ENCODE results near the gene PTGS1.
"Not testable (repeated sequence)": the region's sequence is repeated elsewhere in the genome, so short reads cannot be mapped to it uniquely, and the experiment has no call there.

The PTGS1 gene

DNA sequence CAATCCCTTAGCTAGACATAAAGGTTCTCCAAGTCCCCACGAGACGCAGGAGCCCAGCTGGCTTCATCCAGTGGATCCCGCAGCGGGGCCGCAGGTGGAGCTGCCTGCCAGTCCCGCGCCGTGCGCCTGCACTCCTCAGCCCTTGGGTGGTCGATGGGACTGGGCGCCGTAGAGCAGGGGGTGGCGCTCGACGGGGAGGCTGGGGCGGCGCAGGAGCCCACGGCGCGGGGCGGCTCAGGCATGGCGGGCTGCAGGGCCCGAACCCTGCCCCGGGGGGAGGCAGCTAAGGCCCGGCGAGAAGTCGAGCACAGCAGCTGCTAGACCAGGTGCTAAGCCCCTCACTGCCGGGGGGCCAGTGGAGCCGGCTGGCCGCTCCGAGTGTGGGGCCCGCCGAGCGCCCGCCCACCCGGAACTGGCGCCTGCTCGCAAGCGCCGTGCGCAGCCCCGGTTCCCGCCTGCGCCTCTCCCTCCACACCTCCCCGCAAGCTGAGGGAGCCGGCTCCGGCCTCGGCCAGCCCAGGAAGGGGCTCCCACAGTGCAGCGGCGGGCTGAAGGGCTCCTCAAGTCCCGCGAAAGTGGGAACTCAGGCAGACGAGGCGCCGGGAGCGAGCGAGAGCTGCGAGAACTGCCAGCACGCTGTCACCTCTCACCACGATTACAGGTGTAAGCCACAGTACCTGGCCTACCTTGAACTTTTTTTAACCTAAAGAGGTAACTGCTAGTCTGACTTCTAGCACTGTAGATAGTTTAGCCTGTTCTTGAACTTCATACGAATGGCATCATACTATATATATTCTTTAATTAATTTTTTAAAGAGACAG, 35.5 kb downstream of the PTGS1 start:
- H4K20me1 ChIP-seq (ENCODE audit: insufficient read depth, low read length, poor library complexity, severe bottlenecking), result no peaks in the 10 kb centered on the region
- no peak overlapping the region for H3K4me3 ChIP-seq (ENCODE audit: low read length, poor library complexity, severe bottlenecking)
- H3K4me2 ChIP-seq (ENCODE audit: low read depth, low read length, poor library complexity, severe bottlenecking), result no peak overlapping the region
- no peaks in the 10 kb centered on the region for H3K79me2 ChIP-seq (ENCODE audit: insufficient read depth, low read length)
- TF ChIP-seq, protein P1, sequence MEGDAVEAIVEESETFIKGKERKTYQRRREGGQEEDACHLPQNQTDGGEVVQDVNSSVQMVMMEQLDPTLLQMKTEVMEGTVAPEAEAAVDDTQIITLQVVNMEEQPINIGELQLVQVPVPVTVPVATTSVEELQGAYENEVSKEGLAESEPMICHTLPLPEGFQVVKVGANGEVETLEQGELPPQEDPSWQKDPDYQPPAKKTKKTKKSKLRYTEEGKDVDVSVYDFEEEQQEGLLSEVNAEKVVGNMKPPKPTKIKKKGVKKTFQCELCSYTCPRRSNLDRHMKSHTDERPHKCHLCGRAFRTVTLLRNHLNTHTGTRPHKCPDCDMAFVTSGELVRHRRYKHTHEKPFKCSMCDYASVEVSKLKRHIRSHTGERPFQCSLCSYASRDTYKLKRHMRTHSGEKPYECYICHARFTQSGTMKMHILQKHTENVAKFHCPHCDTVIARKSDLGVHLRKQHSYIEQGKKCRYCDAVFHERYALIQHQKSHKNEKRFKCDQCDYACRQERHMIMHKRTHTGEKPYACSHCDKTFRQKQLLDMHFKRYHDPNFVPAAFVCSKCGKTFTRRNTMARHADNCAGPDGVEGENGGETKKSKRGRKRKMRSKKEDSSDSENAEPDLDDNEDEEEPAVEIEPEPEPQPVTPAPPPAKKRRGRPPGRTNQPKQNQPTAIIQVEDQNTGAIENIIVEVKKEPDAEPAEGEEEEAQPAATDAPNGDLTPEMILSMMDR (conservative IDR thresholded peaks at IDR 0.05; ENCODE audit: low read length), result no peak
- TF ChIP-seq EZH2phosphoT487 (IDR thresholded peaks at IDR 0.05; ENCODE audit: borderline replicate concordance), result no peak
- H3K36me3 ChIP-seq (ENCODE audit: insufficient read depth, low read length), result no peaks in the 10 kb centered on the region
- H3F3A ChIP-seq (ENCODE audit: low read depth), result no peaks in the 10 kb centered on the region
- H3K9ac ChIP-seq (ENCODE audit: low read depth, low read length, poor library complexity, severe bottlenecking), result no peak overlapping the region
- no peaks in the 10 kb centered on the region for H3K9me2 ChIP-seq (replicated peaks; ENCODE audit: low read depth, low read length)
- no peak overlapping the region for H2AFZ ChIP-seq (ENCODE audit: low read length)
- no peaks in the 10 kb centered on the region for H3K9me3 ChIP-seq (ENCODE audit: insufficient read depth, low read depth, low read length)
- H3K27me3 ChIP-seq (ENCODE audit: insufficient read depth, low read length, poor library complexity, severe bottlenecking), result no peaks in the 10 kb centered on the region
- H3K4me1 ChIP-seq (ENCODE audit: insufficient read depth, low read length, poor library complexity, severe bottlenecking), result no peaks in the 10 kb centered on the region

DNA sequence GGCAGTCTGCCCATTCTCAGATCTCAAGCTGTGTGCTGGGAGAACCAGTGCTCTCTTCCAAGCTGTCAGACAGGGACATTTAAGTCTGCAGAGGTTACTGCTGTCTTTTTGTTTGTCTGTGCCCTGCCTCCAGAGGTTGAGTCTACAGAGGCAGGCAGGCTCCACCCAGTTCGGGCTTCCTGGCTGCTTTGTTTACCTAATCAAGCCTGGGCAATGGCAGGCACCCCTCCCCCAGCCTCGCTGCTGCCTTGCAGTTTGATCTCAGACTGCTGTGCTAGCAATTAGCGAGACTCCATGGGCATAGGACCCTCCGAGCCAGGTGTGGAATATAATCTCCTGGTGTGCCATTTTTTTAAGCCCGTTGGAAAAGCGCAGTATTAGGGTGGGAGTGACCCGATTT, 43.3 kb downstream of the PTGS1 start:
- not testable (repeated sequence) for H3K27me3 ChIP-seq (ENCODE audit: insufficient read depth, low read length, poor library complexity, severe bottlenecking); H3F3A ChIP-seq (ENCODE audit: low read depth); H3K79me2 ChIP-seq (ENCODE audit: insufficient read depth, low read length); H2AFZ ChIP-seq (ENCODE audit: low read length); H3K4me1 ChIP-seq (ENCODE audit: insufficient read depth, low read length, poor library complexity, severe bottlenecking); H4K20me1 ChIP-seq (ENCODE audit: insufficient read depth, low read length, poor library complexity, severe bottlenecking); H3K4me2 ChIP-seq (ENCODE audit: low read depth, low read length, poor library complexity, severe bottlenecking); H3K9me3 ChIP-seq (ENCODE audit: insufficient read depth, low read depth, low read length); H3K9me2 ChIP-seq (replicated peaks; ENCODE audit: low read depth, low read length); H3K9ac ChIP-seq (ENCODE audit: low read depth, low read length, poor library complexity, severe bottlenecking); H3K36me3 ChIP-seq (ENCODE audit: insufficient read depth, low read length); H3K4me3 ChIP-seq (ENCODE audit: low read length, poor library complexity, severe bottlenecking)

DNA sequence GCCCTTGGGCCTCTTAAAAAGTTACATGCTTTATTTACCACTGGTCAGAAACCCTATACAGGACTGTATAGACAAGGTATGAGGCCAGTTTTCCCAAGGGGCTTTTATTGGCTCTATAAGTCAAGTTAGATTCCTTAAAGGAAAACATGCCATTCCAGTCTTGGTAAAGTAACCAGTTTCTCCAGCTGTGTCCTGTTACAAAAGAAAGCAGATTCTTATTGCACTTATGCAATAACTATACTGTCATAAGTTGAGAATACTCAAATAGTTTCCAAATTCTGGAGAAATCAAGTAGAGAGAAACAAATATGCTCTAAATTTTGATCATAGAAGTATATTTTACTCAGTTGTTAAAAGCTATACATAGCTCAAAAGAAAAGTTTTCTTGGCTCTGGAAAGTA, 47.2 kb downstream of the PTGS1 start:
- no peak overlapping the region for H3K4me2 ChIP-seq (ENCODE audit: low read depth, low read length, poor library complexity, severe bottlenecking)
- H4K20me1 ChIP-seq (ENCODE audit: insufficient read depth, low read length, poor library complexity, severe bottlenecking), result no peaks in the 10 kb centered on the region
- H3K9me3 ChIP-seq (ENCODE audit: insufficient read depth, low read depth, low read length), result peaks cover 3% of the 10 kb centered on the region; the same call in 1 of the 2 replicates
- no peaks in the 10 kb centered on the region for H3K36me3 ChIP-seq (ENCODE audit: insufficient read depth, low read length)
- no peaks in the 10 kb centered on the region for H3F3A ChIP-seq (ENCODE audit: low read depth)
- H2AFZ ChIP-seq (ENCODE audit: low read length), result no peak overlapping the region
- no peak overlapping the region for H3K9ac ChIP-seq (ENCODE audit: low read depth, low read length, poor library complexity, severe bottlenecking)
- no peaks in the 10 kb centered on the region for H3K79me2 ChIP-seq (ENCODE audit: insufficient read depth, low read length)
- H3K4me3 ChIP-seq (ENCODE audit: low read length, poor library complexity, severe bottlenecking), result no peak overlapping the region
- no peaks in the 10 kb centered on the region for H3K27me3 ChIP-seq (ENCODE audit: insufficient read depth, low read length, poor library complexity, severe bottlenecking)
- TF ChIP-seq EZH2phosphoT487 (IDR thresholded peaks at IDR 0.05; ENCODE audit: borderline replicate concordance), result no peak
- TF ChIP-seq, protein P1 (conservative IDR thresholded peaks at IDR 0.05; ENCODE audit: low read length), result no peak
- H3K9me2 ChIP-seq (replicated peaks; ENCODE audit: low read depth, low read length), result no peaks in the 10 kb centered on the region
- no peaks in the 10 kb centered on the region for H3K4me1 ChIP-seq (ENCODE audit: insufficient read depth, low read length, poor library complexity, severe bottlenecking)

DNA sequence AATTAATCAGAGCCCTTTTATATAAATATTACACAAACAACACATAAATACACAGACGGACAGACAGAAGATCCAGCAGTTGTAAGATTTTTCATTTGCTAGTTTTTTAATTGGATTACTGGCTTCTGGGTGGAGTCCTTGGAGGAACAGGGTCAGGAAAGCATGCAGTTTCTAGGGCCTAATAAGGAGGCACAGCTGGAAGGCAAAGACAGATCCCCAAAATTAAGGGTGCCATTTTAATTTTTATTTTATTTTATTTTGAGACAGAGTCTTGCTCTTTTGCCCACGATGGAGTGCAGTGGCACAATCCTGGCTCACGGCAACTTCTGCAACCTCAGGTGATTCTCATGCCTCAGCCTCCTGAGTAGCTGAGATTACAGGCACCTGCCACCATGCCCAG, 49.5 kb downstream of the PTGS1 start:
- Histone ChIP-seq H3K36me3 (ENCODE audit: insufficient read depth, low read length) (no peaks in the 10 kb centered on the region), H3F3A (ENCODE audit: low read depth) (no peaks in the 10 kb centered on the region), H2AFZ (ENCODE audit: low read length) (no peak overlapping the region), H4K20me1 (ENCODE audit: insufficient read depth, low read length, poor library complexity, severe bottlenecking) (no peaks in the 10 kb centered on the region), H3K9me2 (replicated peaks; ENCODE audit: low read depth, low read length) (no peaks in the 10 kb centered on the region), H3K4me3 (ENCODE audit: low read length, poor library complexity, severe bottlenecking) (no peak overlapping the region), H3K79me2 (ENCODE audit: insufficient read depth, low read length) (no peaks in the 10 kb centered on the region), H3K4me2 (ENCODE audit: low read depth, low read length, poor library complexity, severe bottlenecking) (no peak overlapping the region), H3K27me3 (ENCODE audit: insufficient read depth, low read length, poor library complexity, severe bottlenecking) (no peaks in the 10 kb centered on the region), H3K4me1 (ENCODE audit: insufficient read depth, low read length, poor library complexity, severe bottlenecking) (no peaks in the 10 kb centered on the region), H3K9ac (ENCODE audit: low read depth, low read length, poor library complexity, severe bottlenecking) (no peak overlapping the region), H3K9me3 (ENCODE audit: insufficient read depth, low read depth, low read length) (peaks cover 3% of the 10 kb centered on the region; the same call in 1 of the 2 replicates)
- no peak for TF ChIP-seq EZH2phosphoT487 (IDR thresholded peaks at IDR 0.05; ENCODE audit: borderline replicate concordance)
- TF ChIP-seq, protein P1 (conservative IDR thresholded peaks at IDR 0.05; ENCODE audit: low read length), result no peak

Measured in Loucy (cell line).